Measurements from ENCODE around the gene CDHR2. TPM values are rescaled to one million over a fixed set of nuclear protein-coding genes. Genes with fewer than 3 reads are reported as not detected.

CDHR2 gene
- total RNA-seq, 1 donor from 2014 or later, result 0.40 TPM

DNA sequence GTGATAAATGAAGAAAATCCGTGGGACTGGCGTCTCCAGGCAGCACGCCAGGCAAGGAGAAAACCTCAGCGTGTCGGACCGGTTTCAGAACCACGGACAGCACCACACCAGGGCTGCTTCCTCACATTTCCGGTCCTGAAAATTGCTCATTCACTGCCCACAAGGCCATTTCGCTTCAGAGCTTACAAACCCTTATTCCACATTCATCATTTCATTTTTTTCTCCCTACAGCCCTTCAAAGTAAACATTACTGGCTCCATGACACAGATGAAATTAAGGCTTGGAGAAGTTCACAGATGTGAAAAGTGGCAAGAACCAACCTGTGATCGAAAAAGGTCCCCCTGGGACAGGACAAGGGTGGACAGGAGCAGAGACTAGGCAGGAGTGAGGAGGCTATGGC, 62.3 kb downstream of the CDHR2 start:
- Mint-ChIP-seq H3K4me1 (ENCODE audit: low read depth) (peaks cover 20% of the 10 kb centered on the region), H3K36me3 (ENCODE audit: low read depth) (no peaks in the 10 kb centered on the region), H3K9me3 (ENCODE audit: low read depth) (no peaks in the 10 kb centered on the region), H3K27ac (ENCODE audit: unreplicated experiment) (peak overlapping the region; percentile 60), H3K27me3 (ENCODE audit: low read depth) (peaks cover 4% of the 10 kb centered on the region), H3K4me3 (ENCODE audit: unreplicated experiment) (no peak overlapping the region)
- TF ChIP-seq, protein P1, sequence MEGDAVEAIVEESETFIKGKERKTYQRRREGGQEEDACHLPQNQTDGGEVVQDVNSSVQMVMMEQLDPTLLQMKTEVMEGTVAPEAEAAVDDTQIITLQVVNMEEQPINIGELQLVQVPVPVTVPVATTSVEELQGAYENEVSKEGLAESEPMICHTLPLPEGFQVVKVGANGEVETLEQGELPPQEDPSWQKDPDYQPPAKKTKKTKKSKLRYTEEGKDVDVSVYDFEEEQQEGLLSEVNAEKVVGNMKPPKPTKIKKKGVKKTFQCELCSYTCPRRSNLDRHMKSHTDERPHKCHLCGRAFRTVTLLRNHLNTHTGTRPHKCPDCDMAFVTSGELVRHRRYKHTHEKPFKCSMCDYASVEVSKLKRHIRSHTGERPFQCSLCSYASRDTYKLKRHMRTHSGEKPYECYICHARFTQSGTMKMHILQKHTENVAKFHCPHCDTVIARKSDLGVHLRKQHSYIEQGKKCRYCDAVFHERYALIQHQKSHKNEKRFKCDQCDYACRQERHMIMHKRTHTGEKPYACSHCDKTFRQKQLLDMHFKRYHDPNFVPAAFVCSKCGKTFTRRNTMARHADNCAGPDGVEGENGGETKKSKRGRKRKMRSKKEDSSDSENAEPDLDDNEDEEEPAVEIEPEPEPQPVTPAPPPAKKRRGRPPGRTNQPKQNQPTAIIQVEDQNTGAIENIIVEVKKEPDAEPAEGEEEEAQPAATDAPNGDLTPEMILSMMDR (IDR thresholded peaks at IDR 0.05), result no peak
- no peak for DNase-seq (ENCODE audit: low spot score)

DNA sequence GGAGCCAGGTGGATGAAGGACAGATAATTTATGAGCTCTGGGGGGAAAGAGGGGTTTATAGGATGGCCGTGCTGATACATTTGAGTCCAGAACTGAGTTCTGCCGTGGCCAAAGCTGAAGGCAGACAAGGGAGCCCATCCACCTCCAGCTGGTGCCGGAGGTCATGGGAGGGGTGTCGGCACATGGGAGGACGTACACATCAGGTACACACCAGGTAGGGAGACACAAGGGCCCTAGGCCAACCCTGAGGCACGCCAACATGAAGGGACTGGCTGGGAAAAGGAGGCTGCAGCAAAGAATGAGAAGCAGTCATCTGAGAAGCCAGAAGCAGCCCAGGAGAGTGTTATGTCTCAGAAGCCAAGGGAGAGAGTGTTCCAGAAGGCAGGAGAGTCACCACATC, 62.9 kb downstream of the CDHR2 start:
- H3K36me3 Mint-ChIP-seq (ENCODE audit: low read depth), result no peaks in the 10 kb centered on the region
- peaks cover 20% of the 10 kb centered on the region for H3K4me1 Mint-ChIP-seq (ENCODE audit: low read depth)
- TF ChIP-seq, protein P1 (IDR thresholded peaks at IDR 0.05), result no peak
- no peak for DNase-seq (ENCODE audit: low spot score)
- H3K27ac Mint-ChIP-seq (ENCODE audit: unreplicated experiment), result no peak overlapping the region
- H3K27me3 Mint-ChIP-seq (ENCODE audit: low read depth), result peaks cover 8% of the 10 kb centered on the region
- no peaks in the 10 kb centered on the region for H3K9me3 Mint-ChIP-seq (ENCODE audit: low read depth)
- H3K4me3 Mint-ChIP-seq (ENCODE audit: unreplicated experiment), result no peak overlapping the region

DNA sequence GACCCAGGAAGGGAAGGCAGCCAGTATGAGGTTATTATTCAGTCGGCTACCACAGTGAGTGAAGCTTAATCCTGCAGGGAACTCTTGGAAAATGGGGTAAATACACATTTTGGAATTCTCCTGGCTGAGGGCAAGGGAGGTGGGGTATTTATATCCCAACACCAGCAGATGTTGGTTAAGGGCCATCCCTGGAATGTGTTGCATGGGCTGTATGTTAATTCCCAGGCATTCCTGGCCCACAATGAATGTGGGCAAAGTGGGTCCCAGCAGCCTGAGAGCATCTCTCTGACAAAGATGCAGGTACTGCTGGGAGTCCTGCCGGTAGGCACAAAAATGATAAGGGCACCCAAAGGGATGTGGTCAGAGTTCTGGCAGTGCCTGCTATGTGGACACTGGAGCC, 63.7 kb downstream of the CDHR2 start:
- Mint-ChIP-seq H3K4me3 (ENCODE audit: unreplicated experiment) (no peak overlapping the region), H3K27me3 (ENCODE audit: low read depth) (peaks cover 17% of the 10 kb centered on the region), H3K9me3 (ENCODE audit: low read depth) (no peaks in the 10 kb centered on the region), H3K36me3 (ENCODE audit: low read depth) (no peaks in the 10 kb centered on the region), H3K27ac (ENCODE audit: unreplicated experiment) (no peak overlapping the region), H3K4me1 (ENCODE audit: low read depth) (peaks cover 20% of the 10 kb centered on the region)
- TF ChIP-seq, protein P1 (IDR thresholded peaks at IDR 0.05), result no peak
- DNase-seq (ENCODE audit: low spot score), result no peak

DNA sequence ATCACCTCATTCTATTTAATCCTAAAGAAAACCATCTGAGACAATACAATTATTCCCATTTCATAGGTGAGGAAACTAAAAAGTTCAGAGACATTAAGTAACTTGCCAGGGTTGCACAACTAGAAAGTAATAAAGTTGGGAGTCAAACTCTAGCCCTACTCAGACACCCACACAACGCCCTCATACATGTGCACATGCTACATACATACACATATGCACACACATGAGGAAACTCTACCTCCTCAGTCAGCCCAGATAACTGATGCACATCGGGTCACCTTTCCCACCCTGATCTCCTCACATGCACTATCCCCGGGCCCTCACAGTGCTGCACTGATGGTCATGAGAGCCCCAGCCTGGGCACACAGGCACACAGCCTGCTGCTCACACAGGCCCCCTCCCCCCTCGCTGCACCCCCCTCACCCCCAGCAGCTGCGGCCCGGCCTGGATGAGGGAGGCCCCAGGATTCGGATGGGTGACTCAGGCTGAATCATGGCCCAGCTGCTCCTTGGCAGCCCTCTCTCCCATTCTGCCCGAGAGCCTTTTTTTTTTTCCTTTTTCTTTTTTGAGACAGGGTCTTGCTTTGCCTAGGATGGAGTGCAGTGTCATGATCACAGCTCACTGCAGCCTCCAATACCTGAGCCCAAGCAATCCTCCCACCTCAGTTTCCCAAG, 65.8 kb downstream of the CDHR2 start:
- no peaks in the 10 kb centered on the region for H3K9me3 Mint-ChIP-seq (ENCODE audit: low read depth)
- H3K36me3 Mint-ChIP-seq (ENCODE audit: low read depth), result no peaks in the 10 kb centered on the region
- peak overlapping the region; percentile 32 for H3K27ac Mint-ChIP-seq (ENCODE audit: unreplicated experiment)
- DNase-seq (ENCODE audit: low spot score), result no peak
- TF ChIP-seq, protein P1 (IDR thresholded peaks at IDR 0.05), result no peak
- H3K4me1 Mint-ChIP-seq (ENCODE audit: low read depth), result peaks cover 13% of the 10 kb centered on the region
- no peak overlapping the region for H3K4me3 Mint-ChIP-seq (ENCODE audit: unreplicated experiment)
- peaks cover 22% of the 10 kb centered on the region for H3K27me3 Mint-ChIP-seq (ENCODE audit: low read depth)

DNA sequence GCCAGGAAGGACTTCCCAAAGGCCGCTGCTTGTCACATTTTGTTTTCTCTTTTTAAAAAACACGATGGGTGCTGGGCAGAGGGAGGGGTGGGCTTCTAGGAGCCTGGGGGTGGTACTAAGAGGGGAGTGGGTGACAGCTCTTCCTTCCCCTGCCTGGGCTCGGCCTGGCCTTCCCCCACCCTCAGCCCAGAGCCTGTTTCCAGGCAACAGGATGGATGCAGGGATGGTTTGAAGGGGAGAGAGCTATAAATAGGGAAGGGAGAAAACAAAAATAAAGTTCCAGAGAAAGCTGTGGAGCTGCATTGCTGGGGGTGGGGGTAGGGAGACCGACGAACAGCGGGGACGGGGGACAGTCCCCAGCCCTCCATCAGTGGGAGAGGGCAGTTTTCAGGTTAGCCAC, 67.4 kb downstream of the CDHR2 start:
- DNase-seq (ENCODE audit: low spot score), result no peak
- Mint-ChIP-seq H3K36me3 (ENCODE audit: low read depth) (no peaks in the 10 kb centered on the region), H3K4me3 (ENCODE audit: unreplicated experiment) (no peak overlapping the region), H3K9me3 (ENCODE audit: low read depth) (no peaks in the 10 kb centered on the region), H3K27me3 (ENCODE audit: low read depth) (peaks cover 28% of the 10 kb centered on the region), H3K27ac (ENCODE audit: unreplicated experiment) (no peak overlapping the region), H3K4me1 (ENCODE audit: low read depth) (peaks cover 20% of the 10 kb centered on the region)
- TF ChIP-seq, protein P1 (IDR thresholded peaks at IDR 0.05), result no peak

All from chondrocyte (in vitro differentiated cells).